Thyroid gland (tissue), 4 donors: Measurements from ENCODE around the gene PRAME.

Experiments
- POLR2A ChIP-seq, 2 donors: fragments of 450-650 bp; IDR thresholded peaks; one replicate each; pipeline ENCODE4 v1.6.1; 2017; ENCODE audit warnings: antibody characterized with exemption in 2 of 2, mild to moderate bottlenecking in 2 of 2, moderate library complexity in 1 of 2
- TF ChIP-seq, protein P1 (sequence below), 6 experiments: fragments of 200-600 bp in 3 of 6; fragments of 450-650 bp in 3 of 6; sonication (generic) in 3 of 6; IDR thresholded peaks; one replicate each; pipeline ENCODE4 v1.5.1; 2016 to 2019; ENCODE audit warnings: antibody characterized with exemption in 6 of 6, mild to moderate bottlenecking in 2 of 6, inconsistent platforms in 1 of 6, moderate library complexity in 1 of 6

DNA sequence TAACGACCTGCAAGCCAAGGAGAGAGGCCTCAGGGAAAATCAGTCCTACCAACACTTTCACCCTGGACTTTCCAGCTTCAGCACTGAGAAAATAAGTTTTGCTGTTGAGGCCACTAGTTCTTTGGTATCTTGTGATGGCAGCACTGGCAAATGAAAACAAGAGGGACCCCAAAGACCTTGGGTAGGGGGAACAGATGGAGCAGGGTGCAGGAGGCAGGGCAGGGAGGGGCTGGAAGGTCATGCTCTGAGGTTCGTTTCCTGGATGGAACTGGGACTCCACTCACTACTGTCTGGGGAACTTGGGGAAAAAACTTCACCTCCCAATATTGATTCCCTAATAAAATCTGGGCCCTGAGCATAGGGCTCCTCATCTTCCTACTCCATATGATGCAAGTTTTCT is 34.2 kb upstream of the PRAME start:
- TF ChIP-seq, protein P1, sequence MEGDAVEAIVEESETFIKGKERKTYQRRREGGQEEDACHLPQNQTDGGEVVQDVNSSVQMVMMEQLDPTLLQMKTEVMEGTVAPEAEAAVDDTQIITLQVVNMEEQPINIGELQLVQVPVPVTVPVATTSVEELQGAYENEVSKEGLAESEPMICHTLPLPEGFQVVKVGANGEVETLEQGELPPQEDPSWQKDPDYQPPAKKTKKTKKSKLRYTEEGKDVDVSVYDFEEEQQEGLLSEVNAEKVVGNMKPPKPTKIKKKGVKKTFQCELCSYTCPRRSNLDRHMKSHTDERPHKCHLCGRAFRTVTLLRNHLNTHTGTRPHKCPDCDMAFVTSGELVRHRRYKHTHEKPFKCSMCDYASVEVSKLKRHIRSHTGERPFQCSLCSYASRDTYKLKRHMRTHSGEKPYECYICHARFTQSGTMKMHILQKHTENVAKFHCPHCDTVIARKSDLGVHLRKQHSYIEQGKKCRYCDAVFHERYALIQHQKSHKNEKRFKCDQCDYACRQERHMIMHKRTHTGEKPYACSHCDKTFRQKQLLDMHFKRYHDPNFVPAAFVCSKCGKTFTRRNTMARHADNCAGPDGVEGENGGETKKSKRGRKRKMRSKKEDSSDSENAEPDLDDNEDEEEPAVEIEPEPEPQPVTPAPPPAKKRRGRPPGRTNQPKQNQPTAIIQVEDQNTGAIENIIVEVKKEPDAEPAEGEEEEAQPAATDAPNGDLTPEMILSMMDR (IDR thresholded peaks at IDR 0.05) = no peak
- TF ChIP-seq POLR2A (IDR thresholded peaks at IDR 0.05) = no peak
